GM12892 (cell line): ENCODE data around the gene CNGB1.

Experiments
- DNase-seq: peaks from one replicate; pipeline ENCODE4 v3.0.0; 2011; ENCODE audit not compliant: insufficient read length
- FAIRE-seq: peaks from 2 replicates; lab custom pipeline; 2011; peaks lifted over from hg19 to GRCh38; lab: Jason Lieb, UNC
- POLR2A ChIP-seq: IDR thresholded peaks from 2 replicates; pipeline ENCODE4 v1.6.1; 2011; ENCODE audit warnings: low read depth, low read length, control low read depth
- POLR2AphosphoS5 ChIP-seq: IDR thresholded peaks from 2 replicates; pipeline ENCODE4 v1.6.1; 2011; ENCODE audit warnings: low read depth, low read length, control low read depth
- TAF1 ChIP-seq: IDR thresholded peaks from 2 replicates; pipeline ENCODE4 v1.6.1; 2011; ENCODE audit warnings: low read depth, mild to moderate bottlenecking, control low read depth, low read length, borderline replicate concordance

The CNGB1 gene

DNA sequence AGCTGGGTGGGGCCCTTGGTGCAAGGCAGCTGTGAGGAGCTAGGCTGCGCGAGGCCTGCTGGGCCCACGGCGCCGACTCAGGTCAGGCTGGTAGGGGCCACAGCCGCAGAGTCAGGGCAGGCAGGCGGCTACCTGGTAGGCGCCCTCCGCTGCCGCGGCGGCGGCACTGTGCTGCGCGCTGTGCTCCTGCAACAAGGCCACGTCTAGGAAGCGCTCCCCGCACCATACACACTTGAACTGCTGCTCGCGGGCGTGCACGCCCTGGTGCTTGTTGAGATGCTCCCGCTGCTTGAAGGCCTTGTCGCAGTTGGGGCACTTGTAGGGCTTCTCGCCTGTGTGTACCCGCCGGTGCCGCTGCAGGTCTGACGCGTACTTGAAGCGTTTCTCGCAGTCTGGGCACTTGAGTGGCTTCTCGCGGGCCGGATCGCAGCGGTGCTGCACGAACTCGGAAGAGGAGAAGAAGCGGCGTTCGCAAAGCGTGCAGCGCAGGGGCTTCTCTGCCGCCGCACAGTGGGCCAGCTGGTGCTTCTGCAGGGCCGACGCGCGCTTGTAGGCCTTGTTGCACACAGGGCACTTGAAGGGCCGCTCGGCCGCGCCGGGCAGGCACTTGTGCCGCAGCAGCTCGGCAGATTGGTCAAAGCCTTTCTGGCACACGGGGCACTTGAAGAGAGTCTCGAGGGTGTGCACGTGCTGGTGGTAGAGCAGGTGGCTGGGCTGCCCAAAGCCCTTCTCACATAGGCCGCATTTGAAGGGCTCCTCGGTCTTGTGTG is 25.7 kb upstream of the CNGB1 start:
- DNase-seq: no peak
- TF ChIP-seq TAF1: no peak
- TF ChIP-seq POLR2AphosphoS5: no peak
- TF ChIP-seq POLR2A: no peak
- no peak for FAIRE-seq

DNA sequence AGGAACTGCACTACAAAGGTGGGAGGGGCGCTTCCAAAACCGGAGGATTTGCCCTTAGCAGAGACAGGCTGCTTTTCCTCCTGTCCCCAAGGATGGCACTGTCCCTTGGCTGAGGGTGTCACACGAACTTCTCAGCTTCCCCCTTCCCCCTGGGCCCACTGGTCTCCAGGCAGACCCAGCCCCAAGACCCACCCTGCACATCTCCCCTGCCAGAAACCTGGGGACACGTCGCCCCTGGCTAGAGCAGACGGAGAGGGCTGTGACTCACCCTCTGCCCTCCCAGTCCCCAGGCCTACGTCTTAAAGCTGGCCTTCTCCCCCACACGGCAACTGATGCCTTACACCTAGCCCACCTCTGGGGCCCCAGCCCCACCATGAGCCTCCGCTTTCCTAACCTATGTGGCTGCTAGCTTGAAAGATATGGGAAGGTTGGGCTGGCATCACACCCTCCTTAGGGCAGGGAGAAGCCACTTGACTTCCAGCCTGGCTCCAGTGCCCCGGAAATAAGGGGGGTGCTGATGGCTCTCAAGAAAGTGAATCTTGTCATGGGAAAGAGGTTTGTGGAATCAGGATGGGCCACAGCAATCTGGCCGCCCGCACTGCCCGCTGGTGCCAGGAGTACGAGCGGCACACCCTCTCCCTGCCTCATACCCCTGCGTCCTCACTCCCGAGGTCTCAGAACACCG is 24.9 kb upstream of the CNGB1 start:
- FAIRE-seq (no peak), DNase-seq (no peak)
- TF ChIP-seq POLR2A: no peak
- no peak for TF ChIP-seq POLR2AphosphoS5

DNA sequence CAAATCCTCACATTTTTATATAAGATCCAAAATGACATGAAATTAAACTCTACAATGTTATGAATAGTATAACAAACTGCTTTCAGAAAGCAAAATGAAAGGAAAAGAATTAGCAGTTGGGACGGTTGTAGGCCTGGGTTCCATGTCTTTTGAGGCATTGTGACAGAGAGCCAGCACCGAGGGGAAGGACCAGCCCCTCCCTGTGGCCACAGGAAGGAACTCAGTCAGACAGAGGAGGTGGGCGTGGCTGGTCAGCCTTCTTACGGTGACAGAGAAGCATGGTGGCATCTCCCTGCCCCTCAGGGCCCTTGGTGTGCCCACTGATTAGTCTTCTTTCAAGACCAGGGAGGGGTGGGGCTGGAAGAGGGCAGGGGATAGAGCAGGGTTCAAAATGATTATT is 23.9 kb upstream of the CNGB1 start:
- DNase-seq (peak; percentile 47), FAIRE-seq (peak; percentile 14)
- TF ChIP-seq POLR2AphosphoS5 (no peak), TAF1 (no peak), POLR2A (no peak)

DNA sequence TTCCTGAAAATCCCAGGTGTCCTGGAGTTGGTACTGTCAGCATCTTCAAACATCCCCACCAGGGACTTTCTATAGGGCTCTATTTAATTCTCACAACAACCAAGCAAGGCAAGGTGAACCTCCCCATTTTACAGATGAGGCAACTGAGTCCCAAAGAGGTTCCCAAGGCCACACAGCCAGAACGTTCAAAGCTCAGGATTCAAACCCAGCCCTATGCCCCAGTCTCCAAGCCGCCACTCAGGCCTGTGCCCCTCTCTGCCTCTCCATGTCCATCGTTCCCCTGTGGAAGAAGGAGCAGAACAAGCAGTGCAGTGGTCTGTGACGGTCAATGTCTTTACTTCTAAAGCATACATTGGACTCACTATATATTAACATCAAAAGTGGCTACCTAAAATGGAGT is 23.4 kb upstream of the CNGB1 start:
- no peak for TF ChIP-seq TAF1
- no peak for TF ChIP-seq POLR2AphosphoS5
- no peak for TF ChIP-seq POLR2A
- FAIRE-seq (no peak), DNase-seq (no peak)

DNA sequence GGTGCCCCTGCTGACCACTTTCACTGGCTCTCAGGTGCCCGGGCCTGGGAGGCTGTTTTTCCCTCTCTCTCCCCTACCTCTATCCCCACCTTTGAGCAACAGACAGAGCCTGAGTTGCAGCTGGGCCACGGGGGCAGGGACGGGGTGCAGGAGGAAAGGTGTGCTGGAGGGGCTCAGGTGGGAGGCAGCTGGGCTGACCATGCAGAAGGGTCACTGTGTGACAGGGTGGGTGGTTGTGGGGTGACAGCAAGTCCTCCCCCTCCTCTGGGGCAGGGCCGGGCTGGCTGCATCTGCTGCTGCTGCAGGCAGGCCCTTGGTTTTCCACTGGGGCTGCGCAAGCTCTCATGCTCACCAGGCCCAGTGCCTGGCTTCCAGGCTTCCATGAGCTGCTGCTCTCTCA is 23.0 kb upstream of the CNGB1 start:
- no peak for DNase-seq
- FAIRE-seq: no peak
- TF ChIP-seq POLR2AphosphoS5 (no peak), POLR2A (no peak), TAF1 (no peak)

DNA sequence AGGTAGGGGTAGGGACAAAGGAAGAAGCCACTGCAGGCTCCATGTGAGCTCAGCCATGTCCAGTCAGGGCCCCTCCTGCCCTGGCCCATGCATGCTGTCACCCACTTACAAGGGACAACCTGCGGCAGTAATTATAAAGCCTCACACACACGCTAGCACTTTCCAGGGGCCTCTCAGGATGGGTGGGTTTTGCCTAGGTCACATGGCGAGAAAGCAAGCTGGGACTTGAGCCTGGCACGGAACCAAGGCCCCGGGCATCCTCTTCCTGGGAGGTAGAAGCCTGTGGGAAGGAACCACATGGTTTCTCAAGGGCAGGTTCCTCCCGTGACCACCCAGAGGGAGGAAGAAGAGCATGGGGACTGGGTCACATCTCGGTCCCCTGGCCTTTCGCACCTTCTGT is 22.5 kb upstream of the CNGB1 start:
- FAIRE-seq: no peak
- TF ChIP-seq TAF1: no peak
- TF ChIP-seq POLR2AphosphoS5: no peak
- TF ChIP-seq POLR2A: no peak
- DNase-seq: no peak

DNA sequence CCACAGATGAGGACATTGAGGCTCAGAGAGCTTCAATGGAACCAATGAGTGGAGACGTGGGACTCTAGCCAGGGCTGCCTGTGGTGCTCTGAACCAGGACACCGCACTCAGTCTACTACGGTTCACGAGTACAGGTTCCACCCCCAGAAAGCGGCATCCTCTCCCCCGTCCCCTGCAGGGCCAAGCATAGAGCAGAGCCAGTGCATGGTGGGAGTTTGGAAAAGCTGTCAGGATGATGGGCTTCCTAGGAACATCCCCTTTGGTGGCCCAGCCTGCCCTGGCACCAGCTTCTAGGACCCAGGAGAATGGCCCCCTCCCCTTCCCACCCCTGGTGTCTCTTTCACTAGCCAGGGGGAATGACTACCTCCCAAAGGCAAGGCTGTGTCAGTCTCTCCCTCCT is 21.2 kb upstream of the CNGB1 start:
- TF ChIP-seq TAF1 (no peak), POLR2A (no peak), POLR2AphosphoS5 (no peak)
- no peak for DNase-seq
- FAIRE-seq: no peak

DNA sequence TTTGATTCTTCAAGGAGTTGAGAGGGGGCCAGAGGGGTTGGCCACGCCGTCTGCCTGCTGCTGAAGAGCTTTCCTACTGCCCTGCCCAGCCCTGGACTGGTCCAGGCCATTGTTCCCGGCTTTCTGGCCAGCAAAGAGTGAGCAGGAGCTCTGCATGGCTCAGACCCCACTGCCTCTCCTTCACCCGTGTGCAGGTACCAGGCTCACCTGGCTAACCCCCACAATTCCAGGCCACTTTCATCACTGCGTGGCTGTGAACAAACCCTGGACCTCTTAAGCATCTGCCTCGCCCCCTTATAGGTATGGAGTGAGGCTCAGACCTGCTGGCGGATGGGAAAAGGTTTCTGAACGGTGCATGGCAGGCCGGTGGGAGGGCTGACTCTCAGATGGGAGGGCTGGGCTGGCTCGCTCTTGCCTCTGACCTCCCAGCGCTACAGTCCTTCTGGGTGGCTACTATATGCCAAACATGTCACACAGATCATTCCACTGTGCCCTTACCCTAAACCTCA is 20.7 kb upstream of the CNGB1 start:
- TF ChIP-seq TAF1 (no peak), POLR2AphosphoS5 (no peak), POLR2A (no peak)
- no peak for FAIRE-seq
- DNase-seq: no peak

DNA sequence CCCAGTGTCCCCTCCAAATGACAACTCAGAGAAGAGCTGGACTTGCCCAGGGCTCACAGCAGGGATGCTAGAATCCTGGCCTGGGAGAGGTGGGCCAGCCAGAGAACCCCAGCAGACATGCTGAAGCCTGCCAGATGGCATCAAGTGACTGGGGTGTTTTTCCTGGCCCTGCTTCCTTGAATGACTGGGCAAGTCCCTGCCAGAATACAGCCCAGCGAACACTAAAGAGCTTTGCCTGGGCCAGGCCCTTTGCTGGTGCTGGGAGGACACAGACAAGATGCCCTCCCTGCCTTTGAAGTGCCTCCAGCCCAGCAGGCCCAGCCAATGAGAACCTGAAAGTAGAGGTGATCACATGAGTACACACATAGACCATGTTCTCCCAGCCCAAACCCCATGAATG is 18.0 kb upstream of the CNGB1 start:
- no peak for FAIRE-seq
- no peak for DNase-seq
- TF ChIP-seq POLR2AphosphoS5 (no peak), POLR2A (no peak), TAF1 (no peak)

DNA sequence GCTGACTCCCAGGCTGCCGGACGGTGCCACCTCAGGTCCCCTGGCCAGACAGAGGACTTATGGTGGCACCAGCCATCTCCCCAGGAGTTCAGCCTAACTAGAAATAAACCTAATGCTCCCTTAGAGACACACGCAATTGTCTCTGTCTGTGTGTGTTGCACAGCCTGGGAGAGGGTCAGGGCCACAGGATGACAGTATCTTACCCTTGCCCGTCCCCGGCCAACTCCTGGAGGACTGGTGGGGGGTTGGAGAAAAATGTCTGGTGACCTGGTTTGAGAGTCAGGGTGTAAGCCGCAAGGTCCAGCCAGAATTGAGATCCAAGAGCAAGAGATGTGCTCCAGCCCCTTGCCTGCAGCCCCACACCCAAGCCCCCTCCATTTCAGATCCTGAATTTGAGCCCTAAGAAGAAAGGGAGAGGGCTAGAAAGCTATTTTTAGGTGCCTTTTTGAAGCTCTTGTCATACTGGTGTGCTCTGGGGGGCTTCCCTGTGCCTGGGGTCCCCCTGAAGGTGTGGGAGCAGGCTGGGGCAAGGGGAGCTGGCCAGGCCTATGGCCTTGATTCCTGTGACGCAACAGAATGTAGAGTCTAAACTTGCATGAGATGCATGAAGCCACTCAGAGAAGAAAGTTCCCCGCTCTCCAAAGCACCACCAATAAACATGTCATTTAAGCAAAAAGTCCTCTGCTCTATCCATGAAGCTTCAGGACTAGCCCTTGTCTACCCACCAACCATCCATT is 16.7 kb upstream of the CNGB1 start:
- no peak for DNase-seq
- no peak for TF ChIP-seq TAF1
- TF ChIP-seq POLR2A: no peak
- no peak for TF ChIP-seq POLR2AphosphoS5
- no peak for FAIRE-seq

DNA sequence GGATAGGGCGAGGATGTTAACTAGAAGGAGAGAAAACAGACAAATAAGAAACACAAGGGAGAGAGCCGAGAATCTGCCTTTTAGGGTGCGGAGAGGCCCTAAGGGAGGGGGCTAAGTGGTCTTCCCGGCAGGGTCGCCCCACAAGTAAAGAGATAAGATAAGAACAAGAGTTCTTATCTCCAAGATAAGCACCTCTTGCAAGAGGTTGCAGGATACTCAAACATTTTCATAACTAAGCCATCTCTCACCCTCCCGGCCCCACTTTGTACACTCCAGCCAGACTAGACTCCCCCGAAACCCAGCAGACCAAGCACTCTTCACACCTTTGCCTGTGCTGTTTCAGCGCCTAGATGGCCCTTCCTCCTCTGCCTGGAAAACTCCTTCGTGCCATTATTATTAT is 15.3 kb upstream of the CNGB1 start:
- FAIRE-seq (no peak), DNase-seq (no peak)
- TF ChIP-seq TAF1: no peak
- TF ChIP-seq POLR2AphosphoS5: no peak
- TF ChIP-seq POLR2A: no peak
